Measurements from ENCODE around the gene SHH.

DNA sequence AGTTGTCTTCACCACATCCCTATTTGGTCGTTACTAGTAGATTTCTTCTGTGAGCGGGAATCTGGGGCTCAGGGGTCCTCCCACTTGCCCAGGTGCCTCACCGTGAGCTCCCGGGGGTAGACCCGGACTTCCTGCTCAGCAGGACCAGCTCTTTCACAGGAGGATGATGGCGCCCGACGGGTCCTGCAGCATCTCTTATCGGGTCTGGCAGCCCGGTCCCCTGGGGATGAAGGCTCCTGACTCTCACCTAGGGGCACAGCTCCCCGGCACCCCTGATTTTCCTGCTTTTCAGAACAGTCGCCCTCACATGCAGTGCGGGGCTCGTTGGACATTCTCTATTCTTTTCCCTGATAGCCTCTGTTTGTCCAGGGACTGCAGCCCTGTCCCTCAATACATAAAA is 33.0 kb upstream of the SHH start:
- no peak for TF ChIP-seq GATA2 (IDR thresholded peaks at IDR 0.05; ENCODE audit: insufficient read depth, insufficient read length, low read depth, low read length)
- TF ChIP-seq, protein P1, sequence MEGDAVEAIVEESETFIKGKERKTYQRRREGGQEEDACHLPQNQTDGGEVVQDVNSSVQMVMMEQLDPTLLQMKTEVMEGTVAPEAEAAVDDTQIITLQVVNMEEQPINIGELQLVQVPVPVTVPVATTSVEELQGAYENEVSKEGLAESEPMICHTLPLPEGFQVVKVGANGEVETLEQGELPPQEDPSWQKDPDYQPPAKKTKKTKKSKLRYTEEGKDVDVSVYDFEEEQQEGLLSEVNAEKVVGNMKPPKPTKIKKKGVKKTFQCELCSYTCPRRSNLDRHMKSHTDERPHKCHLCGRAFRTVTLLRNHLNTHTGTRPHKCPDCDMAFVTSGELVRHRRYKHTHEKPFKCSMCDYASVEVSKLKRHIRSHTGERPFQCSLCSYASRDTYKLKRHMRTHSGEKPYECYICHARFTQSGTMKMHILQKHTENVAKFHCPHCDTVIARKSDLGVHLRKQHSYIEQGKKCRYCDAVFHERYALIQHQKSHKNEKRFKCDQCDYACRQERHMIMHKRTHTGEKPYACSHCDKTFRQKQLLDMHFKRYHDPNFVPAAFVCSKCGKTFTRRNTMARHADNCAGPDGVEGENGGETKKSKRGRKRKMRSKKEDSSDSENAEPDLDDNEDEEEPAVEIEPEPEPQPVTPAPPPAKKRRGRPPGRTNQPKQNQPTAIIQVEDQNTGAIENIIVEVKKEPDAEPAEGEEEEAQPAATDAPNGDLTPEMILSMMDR (IDR thresholded peaks at IDR 0.05; ENCODE audit: extremely low read depth in 1 of 2, insufficient read depth in 1 of 2, low read depth in 1 of 2, low read length in 2 of 2), result no peak
